GM21576 (cell line): ENCODE data around the gene CENATAC.
A peak's percentile ranks its signal among the peaks of the same experiment; 100 is the strongest.
"Not testable (repeated sequence)": the region's sequence is repeated elsewhere in the genome, so short reads cannot be mapped to it uniquely, and the experiment has no call there.

Source experiments
- ATAC-seq: cut with Tn5 transposase; IDR thresholded peaks from one replicate; pipeline ENCODE4 v1.9.1; 2021; ENCODE audit warnings: mild to moderate bottlenecking, moderate library complexity; ENCODE audit not compliant: unreplicated experiment

Gene CENATAC

GRCh38 chr11:119025978-119026766 lies 28.2 kb downstream of the CENATAC start:
- ATAC-seq = no peak

- ATAC-seq = no peak
These were observed 29.0 kb downstream of the CENATAC start for GRCh38 chr11:119026970-119027369.

GRCh38 chr11:119027561-119028345 lies 29.8 kb downstream of the CENATAC start:
- no peak for ATAC-seq

DNA sequence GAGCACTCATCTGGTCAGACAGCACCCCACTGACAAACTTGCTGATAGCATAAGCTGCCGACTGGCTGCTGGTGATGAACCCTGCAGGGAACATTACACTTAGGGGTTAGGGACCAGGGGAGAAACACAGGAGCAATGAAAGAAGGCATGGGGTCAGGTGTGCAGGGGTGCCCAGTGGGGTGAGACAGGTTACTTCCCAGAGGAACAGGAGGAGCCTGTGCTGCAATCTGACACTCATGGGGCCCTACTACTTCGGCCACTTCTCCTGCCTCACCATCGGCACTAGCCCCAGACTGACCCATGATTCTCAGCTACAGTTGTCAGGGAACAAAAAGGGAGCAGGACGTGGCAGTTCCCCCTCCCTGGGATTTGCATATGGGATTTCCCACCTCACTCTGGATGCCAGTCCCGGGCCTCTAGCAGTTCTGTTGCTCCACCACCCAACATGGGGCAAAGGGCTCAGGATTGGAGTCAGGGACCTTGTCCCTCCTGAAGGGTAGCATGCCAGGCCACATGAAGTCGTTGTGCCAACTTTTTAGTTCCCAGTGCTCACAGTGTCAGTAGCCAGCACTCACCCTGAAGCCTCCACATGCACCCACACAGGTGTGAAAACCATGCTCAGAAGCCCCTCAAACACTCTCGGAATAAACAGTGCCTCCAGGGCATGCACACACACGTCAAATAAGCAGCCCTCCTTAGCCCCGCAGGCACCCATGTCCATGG lies 30.6 kb downstream of the CENATAC start:
- ATAC-seq = no peak

- no peak for ATAC-seq
These were observed 31.1 kb downstream of the CENATAC start for GRCh38 chr11:119029069-119029339.

GRCh38 chr11:119029340-119030028 lies 31.5 kb downstream of the CENATAC start:
- ATAC-seq = peak; percentile 7

GRCh38 chr11:119030029-119030328 lies 32.0 kb downstream of the CENATAC start:
- peak; percentile 19 for ATAC-seq

- ATAC-seq = peak; percentile 89
These were observed 32.5 kb downstream of the CENATAC start, which contains the start of gene SLC37A4 for GRCh38 chr11:119030329-119031047. TSS of gene SLC37A4 (minus strand) at chr11:119030877.

DNA sequence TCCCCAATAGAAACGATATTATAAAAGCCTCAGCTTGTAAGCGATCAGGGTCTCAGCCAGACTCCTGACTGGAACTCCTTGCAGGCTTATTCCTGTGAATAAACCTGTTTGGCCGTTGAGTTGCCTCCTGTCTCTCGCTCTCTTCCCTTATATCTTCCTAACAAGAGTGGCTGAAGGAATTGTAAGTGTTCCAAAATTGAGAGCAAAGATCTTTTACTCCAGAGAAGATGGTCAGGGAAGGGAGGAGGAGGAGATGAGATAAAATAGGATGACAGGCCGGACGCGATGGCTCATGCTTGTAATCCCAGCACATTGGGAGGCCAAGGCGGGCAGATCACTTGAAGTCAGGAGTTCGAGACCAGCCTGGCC lies 34.0 kb downstream of the CENATAC start:
- no peak for ATAC-seq

DNA sequence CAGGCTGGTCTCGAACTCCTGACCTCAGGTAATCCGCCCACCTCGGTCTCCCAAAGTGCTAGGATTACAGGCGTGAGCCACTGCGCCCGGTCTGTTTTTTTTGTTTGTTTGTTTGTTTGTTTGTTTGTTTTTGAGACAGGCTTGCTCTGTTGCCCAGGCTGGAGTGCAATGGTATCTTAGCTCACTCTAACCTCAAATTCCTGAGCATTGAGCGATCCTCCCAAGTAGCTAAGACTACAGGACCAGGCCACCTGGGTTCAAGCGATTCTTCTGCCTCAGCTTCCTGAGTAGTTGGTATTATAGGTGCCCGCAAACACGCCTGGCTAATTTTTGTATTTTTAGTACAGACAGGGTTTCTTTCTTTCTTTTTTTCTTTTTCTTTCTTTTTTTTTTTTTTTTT lies 35.5 kb downstream of the CENATAC start:
- not testable (repeated sequence) for ATAC-seq

DNA sequence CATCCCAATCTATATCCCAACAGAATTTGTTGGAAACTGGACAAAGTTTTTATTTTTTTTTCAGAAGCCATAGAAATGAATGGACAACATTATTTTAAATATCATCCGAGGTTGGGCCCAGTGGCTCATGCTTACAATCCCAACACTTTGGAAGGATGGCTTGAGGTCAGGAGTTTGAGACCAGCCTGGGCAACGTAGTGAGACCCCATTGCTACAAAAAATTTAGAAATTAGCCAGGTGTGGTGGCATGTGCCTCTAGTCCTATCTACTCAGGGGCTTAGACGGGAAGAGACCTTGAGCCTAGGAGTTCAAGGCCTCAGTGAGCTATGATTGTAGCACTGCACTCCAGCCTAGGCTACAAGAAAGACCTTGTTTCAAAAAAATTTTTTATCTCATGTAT lies 36.9 kb downstream of the CENATAC start:
- ATAC-seq = no peak

- ATAC-seq = no peak
These were observed 40.9 kb downstream of the CENATAC start for GRCh38 chr11:119038884-119039283.

- ATAC-seq = not testable (repeated sequence)
These were observed 41.5 kb downstream of the CENATAC start for GRCh38 chr11:119039471-119039870.

DNA sequence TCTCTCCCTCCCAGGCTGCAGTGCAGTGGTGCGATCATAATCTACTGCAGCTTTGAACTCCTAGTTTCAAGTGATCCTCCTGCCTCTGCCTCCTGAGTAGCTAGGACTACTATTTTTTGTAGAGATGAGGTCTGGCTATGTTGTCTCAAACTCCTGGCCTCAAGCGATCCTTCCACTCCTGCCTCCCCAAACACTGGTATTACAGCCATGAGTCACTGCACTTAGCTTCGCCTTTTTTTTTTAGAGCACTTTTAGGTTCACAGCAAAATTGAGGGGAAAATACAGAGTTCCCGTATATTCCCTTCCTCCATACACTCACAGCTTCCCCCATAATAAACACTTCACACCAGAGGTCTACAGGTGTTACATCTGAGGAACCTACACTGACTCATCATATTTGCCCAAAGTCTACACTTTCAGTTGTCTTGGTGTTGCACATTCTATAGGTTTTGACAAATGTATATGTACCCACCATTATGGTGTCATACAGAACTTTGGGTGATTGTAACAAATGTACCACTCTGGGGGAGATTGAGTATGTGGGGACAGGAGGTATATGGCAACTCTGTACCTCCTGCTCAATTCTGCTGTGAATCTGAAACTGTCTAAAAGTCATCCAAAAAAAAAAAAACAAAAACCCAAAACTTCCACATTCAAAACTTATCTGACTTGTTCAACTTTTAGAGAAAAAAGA lies 44.0 kb downstream of the CENATAC start:
- ATAC-seq = no peak

DNA sequence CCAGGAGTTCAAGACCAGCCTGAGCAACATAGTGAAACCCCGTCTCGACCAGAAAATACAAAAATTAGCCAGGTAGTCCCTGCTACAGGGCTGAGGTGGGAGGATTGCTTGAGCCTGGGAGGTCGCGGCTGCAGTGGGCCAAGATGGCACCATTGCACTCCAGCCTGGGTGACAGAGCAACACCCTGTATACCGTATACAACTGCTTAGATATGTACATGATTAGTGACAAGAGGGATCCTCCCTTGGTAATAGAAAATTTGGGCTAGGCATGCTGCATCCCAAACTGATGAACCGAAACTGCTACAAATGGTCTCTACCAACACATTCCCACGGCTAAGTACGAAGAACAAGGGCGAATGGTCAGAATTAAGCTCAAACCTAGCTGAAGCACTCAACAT lies 45.0 kb downstream of the CENATAC start:
- ATAC-seq = no peak

DNA sequence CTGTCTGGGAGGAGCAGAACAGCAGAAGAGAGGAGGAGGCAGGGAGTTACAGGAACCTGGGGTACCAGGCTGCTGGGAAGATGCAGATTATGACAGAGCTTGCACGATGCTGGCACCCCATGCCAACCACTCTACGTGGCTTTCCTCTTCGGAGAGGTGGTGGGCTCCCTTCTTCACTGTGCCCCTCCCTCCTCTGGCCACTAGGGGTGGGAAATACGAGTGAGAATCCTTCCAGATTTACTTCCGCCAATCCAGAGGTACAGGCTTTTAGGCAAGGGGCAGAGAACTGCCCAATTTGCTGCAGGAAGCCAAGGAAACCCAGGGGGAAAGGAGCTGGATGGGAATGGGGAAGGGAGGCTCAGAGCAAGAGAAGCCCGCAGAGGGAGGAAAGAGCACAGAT lies 46.8 kb downstream of the CENATAC start:
- ATAC-seq = no peak

- ATAC-seq = no peak
These were observed 48.6 kb downstream of the CENATAC start for GRCh38 chr11:119046489-119046888.

DNA sequence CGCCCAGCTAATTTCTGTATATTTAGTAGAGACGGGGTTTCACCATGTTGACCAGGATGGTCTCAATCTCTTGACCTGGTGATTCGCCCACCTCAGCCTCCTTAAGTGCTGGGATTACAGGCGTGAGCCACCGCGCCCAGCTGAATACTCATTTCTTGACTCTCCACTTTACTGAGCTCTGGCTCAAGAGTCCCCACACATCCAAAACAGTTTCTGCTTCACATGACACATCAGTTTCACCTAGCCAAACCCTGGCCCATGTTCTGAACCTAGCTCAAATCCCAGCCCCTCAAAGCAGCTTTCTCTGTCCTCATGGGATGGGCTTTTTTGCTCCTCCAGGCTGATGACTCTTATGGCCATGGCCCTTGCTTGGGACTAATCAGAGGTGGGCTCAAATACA lies 49.3 kb downstream of the CENATAC start:
- no peak for ATAC-seq

DNA sequence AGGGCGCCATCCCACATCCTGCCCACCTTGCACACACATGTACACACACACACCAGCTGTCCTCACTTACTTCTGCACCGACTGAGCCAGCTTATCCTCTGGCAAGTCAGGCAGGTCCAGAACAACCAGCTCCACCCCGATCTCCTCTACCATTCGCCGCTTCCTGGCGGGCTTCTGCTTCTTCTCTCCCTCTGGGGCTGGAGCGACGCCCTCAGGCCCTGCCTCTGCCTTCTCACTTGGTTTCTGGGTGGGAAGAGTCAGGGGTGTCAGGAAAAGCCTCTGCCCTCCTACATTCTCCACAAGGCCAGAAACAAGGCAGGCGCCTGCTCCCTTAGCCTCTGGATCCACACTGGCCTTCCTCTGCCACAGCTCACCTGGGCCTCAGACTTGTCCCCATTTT lies 50.7 kb downstream of the CENATAC start:
- no peak for ATAC-seq

- no peak for ATAC-seq
These were observed 51.1 kb downstream of the CENATAC start for GRCh38 chr11:119049081-119049480.
